ENCODE measurements around the gene ADH6.
"Not testable (repeated sequence)": the region's sequence is repeated elsewhere in the genome, so short reads cannot be mapped to it uniquely, and the experiment has no call there.

ADH6 gene

GRCh38 chr4:99219072-99219471 lies at the start of gene ADH6:
Gene ADH6 (minus strand): TSS chr4:99219246. CDS start chr4:99219152, 94 bp downstream.
- no peak for DNase-seq (ENCODE audit: low read depth)

- no peak for DNase-seq (ENCODE audit: low read depth)
Observed at GRCh38 chr4:99264927-99265326, 45.9 kb upstream of the ADH6 start.

GRCh38 chr4:99252746-99253145 lies 33.7 kb upstream of the ADH6 start:
- DNase-seq (ENCODE audit: low read depth) = no peak

- no peak for DNase-seq (ENCODE audit: low read depth)
Observed at GRCh38 chr4:99248714-99249113, 29.7 kb upstream of the ADH6 start.

- DNase-seq (ENCODE audit: low read depth) = no peak
Observed at GRCh38 chr4:99235955-99236354, 16.9 kb upstream of the ADH6 start.

- no peak for DNase-seq (ENCODE audit: low read depth)
Observed at GRCh38 chr4:99234331-99235010, 15.4 kb upstream of the ADH6 start.

GRCh38 chr4:99233397-99233796 lies 14.4 kb upstream of the ADH6 start:
- not testable (repeated sequence) for DNase-seq (ENCODE audit: low read depth)

GRCh38 chr4:99228706-99229105 lies 9.7 kb upstream of the ADH6 start:
- DNase-seq (ENCODE audit: low read depth) = not testable (repeated sequence)

GRCh38 chr4:99227646-99228045 lies 8.6 kb upstream of the ADH6 start:
- DNase-seq (ENCODE audit: low read depth) = not testable (repeated sequence)

- DNase-seq (ENCODE audit: low read depth) = no peak
Observed at GRCh38 chr4:99221980-99222379, 2.9 kb upstream of the ADH6 start.

GRCh38 chr4:99219479-99219878 lies 433 bp upstream of the ADH6 start:
- DNase-seq (ENCODE audit: low read depth) = no peak

- DNase-seq (ENCODE audit: low read depth) = no peak
Observed at GRCh38 chr4:99215521-99215920, 3.5 kb downstream of the ADH6 start.

- DNase-seq (ENCODE audit: low read depth) = no peak
Observed at GRCh38 chr4:99210789-99211188, 8.3 kb downstream of the ADH6 start.

- DNase-seq (ENCODE audit: low read depth) = no peak
Observed at GRCh38 chr4:99209671-99210070, 9.4 kb downstream of the ADH6 start.

- no peak for DNase-seq (ENCODE audit: low read depth)
Observed at GRCh38 chr4:99208719-99209075, 10.3 kb downstream of the ADH6 start.

- no peak for DNase-seq (ENCODE audit: low read depth)
Observed at GRCh38 chr4:99207911-99208718, 10.9 kb downstream of the ADH6 start.

GRCh38 chr4:99207069-99207743 lies 11.8 kb downstream of the ADH6 start:
- DNase-seq (ENCODE audit: low read depth) = no peak

GRCh38 chr4:99205153-99205979 lies 13.7 kb downstream of the ADH6 start:
- no peak for DNase-seq (ENCODE audit: low read depth)

- DNase-seq (ENCODE audit: low read depth) = no peak
Observed at GRCh38 chr4:99202536-99202935, 16.5 kb downstream of the ADH6 start.

- no peak for DNase-seq (ENCODE audit: low read depth)
Observed at GRCh38 chr4:99202094-99202493, 17.0 kb downstream of the ADH6 start.

- DNase-seq (ENCODE audit: low read depth) = no peak
Observed at GRCh38 chr4:99201690-99202089, 17.4 kb downstream of the ADH6 start.

- DNase-seq (ENCODE audit: low read depth) = no peak
Observed at GRCh38 chr4:99200138-99200537, 18.9 kb downstream of the ADH6 start.
